ENCODE results near the gene IREB2.

DNA sequence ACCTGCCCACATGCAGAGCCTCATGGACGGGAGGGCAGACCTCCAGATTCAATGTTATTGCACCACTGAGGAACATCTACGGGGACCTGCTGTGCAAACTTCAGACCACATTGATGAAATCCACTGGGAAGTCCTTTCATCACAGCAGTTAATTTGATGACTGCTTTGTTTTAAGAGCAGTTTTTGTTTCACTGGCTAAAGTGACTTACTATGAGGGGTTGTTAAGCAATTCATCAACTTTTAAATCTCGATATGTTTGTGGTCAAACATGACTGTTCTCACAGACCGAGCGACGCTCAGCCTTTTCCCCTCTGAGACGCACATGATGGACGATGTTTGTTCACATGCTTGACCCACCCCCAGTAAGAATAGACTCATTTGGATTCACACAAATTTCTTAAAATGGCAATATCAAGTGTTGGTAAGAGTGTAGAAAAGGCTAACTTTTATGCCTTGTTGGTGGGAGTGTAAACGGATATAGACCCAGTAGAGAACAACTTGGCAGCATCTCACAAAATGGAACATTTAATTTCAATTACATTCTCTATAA lies 35.9 kb upstream of the IREB2 start:
- TF ChIP-seq, protein P1, sequence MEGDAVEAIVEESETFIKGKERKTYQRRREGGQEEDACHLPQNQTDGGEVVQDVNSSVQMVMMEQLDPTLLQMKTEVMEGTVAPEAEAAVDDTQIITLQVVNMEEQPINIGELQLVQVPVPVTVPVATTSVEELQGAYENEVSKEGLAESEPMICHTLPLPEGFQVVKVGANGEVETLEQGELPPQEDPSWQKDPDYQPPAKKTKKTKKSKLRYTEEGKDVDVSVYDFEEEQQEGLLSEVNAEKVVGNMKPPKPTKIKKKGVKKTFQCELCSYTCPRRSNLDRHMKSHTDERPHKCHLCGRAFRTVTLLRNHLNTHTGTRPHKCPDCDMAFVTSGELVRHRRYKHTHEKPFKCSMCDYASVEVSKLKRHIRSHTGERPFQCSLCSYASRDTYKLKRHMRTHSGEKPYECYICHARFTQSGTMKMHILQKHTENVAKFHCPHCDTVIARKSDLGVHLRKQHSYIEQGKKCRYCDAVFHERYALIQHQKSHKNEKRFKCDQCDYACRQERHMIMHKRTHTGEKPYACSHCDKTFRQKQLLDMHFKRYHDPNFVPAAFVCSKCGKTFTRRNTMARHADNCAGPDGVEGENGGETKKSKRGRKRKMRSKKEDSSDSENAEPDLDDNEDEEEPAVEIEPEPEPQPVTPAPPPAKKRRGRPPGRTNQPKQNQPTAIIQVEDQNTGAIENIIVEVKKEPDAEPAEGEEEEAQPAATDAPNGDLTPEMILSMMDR (conservative IDR thresholded peaks at IDR 0.05; ENCODE audit: low read depth, low read length), result no peak
- no peak for TF ChIP-seq EZH2 (IDR thresholded peaks at IDR 0.05; ENCODE audit: borderline replicate concordance, low read depth, low read length, poor library complexity, severe bottlenecking)
